MCF 10A (cell line): ENCODE results near the gene INS. TPM values are rescaled to one million over a fixed set of nuclear protein-coding genes. Genes with fewer than 3 reads are reported as not detected.

Experiments used
- BruUV-seq: library from RNA; stranded (reverse); fragments of 400-500 nt; replicated peaks from 2 replicates; lab custom pipeline; 2021; lab: Mats Ljungman, UMichigan
- CTCF ChIA-PET: fragments of 300-600 bp; sonication (Branson Sonifier 250); formaldehyde crosslinking; extraction: SDS; loops from one replicate; lab custom pipeline; 2021; ENCODE audit warnings: antibody characterized with exemption, inconsistent platforms; lab: Yijun Ruan, JAX
- POLR2A ChIA-PET: fragments of 300-600, 350-650 bp; sonication (Branson Sonifier 250); formaldehyde crosslinking; extraction: SDS; loops from one replicate; lab custom pipeline; 2020; ENCODE audit warnings: antibody characterized with exemption, inconsistent platforms; lab: Yijun Ruan, JAX
- DNase-seq: peaks from one replicate; pipeline ENCODE4 v3.0.0-alpha.2; 2018; ENCODE audit not compliant: unreplicated experiment
- H3K27ac Mint-ChIP-seq: one replicate; pipeline ENCODE4 v1.8.0; 2022; ENCODE audit warnings: mild to moderate bottlenecking, low read depth, mixed read lengths; ENCODE audit not compliant: unreplicated experiment
- H3K27me3 Mint-ChIP-seq: one replicate; pipeline ENCODE4 v1.8.0; 2022; ENCODE audit warnings: mixed read lengths; ENCODE audit not compliant: insufficient read depth, unreplicated experiment
- H3K36me3 Mint-ChIP-seq: one replicate; pipeline ENCODE4 v1.8.0; 2022; ENCODE audit warnings: mild to moderate bottlenecking, moderate library complexity, mixed read lengths; ENCODE audit not compliant: insufficient read depth, unreplicated experiment
- H3K4me1 Mint-ChIP-seq: one replicate; pipeline ENCODE4 v1.8.0; 2022; ENCODE audit warnings: mixed read lengths; ENCODE audit not compliant: insufficient read depth, unreplicated experiment
- H3K4me3 Mint-ChIP-seq: one replicate; pipeline ENCODE4 v1.8.0; 2022; ENCODE audit warnings: mild to moderate bottlenecking, moderate library complexity, mixed read lengths; ENCODE audit not compliant: unreplicated experiment
- H3K9me3 Mint-ChIP-seq: one replicate; pipeline ENCODE4 v1.8.0; 2022; ENCODE audit warnings: mixed read lengths; ENCODE audit not compliant: unreplicated experiment
- CTCF ChIP-seq: fragments of 200-600 bp; IDR thresholded peaks from one replicate; pipeline ENCODE4 v1.8.0; 2022; ENCODE audit warnings: antibody characterized with exemption, mild to moderate bottlenecking; ENCODE audit not compliant: unreplicated experiment
- intact Hi-C: fragments of 100-400 bp; cut with micrococcal nuclease; formaldehyde crosslinking; loops from 2 replicates; pipeline ENCODE4 v1.14.1; 2022
- total RNA-seq: library from RNA; stranded (reverse); gene quantifications from 2 replicates; pipeline ENCODE4 v1.2.3, GENCODE V29; 2022

INS gene
- total RNA-seq, 1 experiment from 2014 or later, result not detected

GRCh38 chr11:2203440-2204259 is 42.6 kb upstream of the INS start:
- no peaks in the 10 kb centered on the region for H3K36me3 Mint-ChIP-seq
- TF ChIP-seq CTCF, result no peak
- no peak overlapping the region for H3K4me3 Mint-ChIP-seq
- peaks cover 8% of the 10 kb centered on the region for H3K9me3 Mint-ChIP-seq
- peaks cover 12% of the 10 kb centered on the region for H3K4me1 Mint-ChIP-seq
- H3K27ac Mint-ChIP-seq, result no peak overlapping the region
- no peak for DNase-seq
- no TSS peak for BruUV-seq
- intact Hi-C loops, result no loop called here
- H3K27me3 Mint-ChIP-seq, result no peaks in the 10 kb centered on the region
- POLR2A ChIA-PET, result interaction anchor here (0.7 kb wide), 1 partner anchor 214 kb away, joined by 3 read pairs; no protein-coding TSS in a partner anchor
- CTCF ChIA-PET, result interaction anchor here (0.5 to 6.9 kb wide), 3 partner anchors 100 to 351 kb away, joined by 3 to 67 read pairs (median 6); partner anchors contain the start of genes C11orf21 and TSPAN32

GRCh38 chr11:2202900-2203439 is 42.0 kb upstream of the INS start:
- intact Hi-C loops, result no loop called here
- no peaks in the 10 kb centered on the region for H3K27me3 Mint-ChIP-seq
- no peak for DNase-seq
- H3K27ac Mint-ChIP-seq, result no peak overlapping the region
- no peak overlapping the region for H3K4me3 Mint-ChIP-seq
- no TSS peak for BruUV-seq
- H3K9me3 Mint-ChIP-seq, result peaks cover 8% of the 10 kb centered on the region
- no peak for TF ChIP-seq CTCF
- POLR2A ChIA-PET, result no interaction called here
- no peaks in the 10 kb centered on the region for H3K36me3 Mint-ChIP-seq
- CTCF ChIA-PET, result interaction anchor here (0.5 to 6.9 kb wide), 5 partner anchors 52 to 351 kb away, joined by 3 to 67 read pairs (median 6); partner anchors contain the start of genes C11orf21 and TSPAN32
- H3K4me1 Mint-ChIP-seq, result peaks cover 6% of the 10 kb centered on the region

GRCh38 chr11:2202071-2202899 is 41.3 kb upstream of the INS start:
- TF ChIP-seq CTCF, result no peak
- Mint-ChIP-seq H3K4me1 (peaks cover 6% of the 10 kb centered on the region), H3K36me3 (no peaks in the 10 kb centered on the region), H3K27me3 (peaks cover 4% of the 10 kb centered on the region), H3K9me3 (peaks cover 8% of the 10 kb centered on the region), H3K4me3 (no peak overlapping the region), H3K27ac (no peak overlapping the region)
- no TSS peak for BruUV-seq
- POLR2A ChIA-PET, result no interaction called here
- CTCF ChIA-PET, result interaction anchor here (0.5 to 6.9 kb wide), 4 partner anchors 51 to 219 kb away, joined by 5 to 67 read pairs (median 12); partner anchors contain the start of genes C11orf21 and TSPAN32
- DNase-seq, result peak; percentile 14
- intact Hi-C loops, result no loop called here
